Sigmoid colon (tissue), 7 donors: Measurements from ENCODE around the gene RPS27L. TPM values are rescaled to one million over a fixed set of nuclear protein-coding genes. Genes with fewer than 3 reads are reported as not detected.
"Not testable (repeated sequence)": the region's sequence is repeated elsewhere in the genome, so short reads cannot be mapped to it uniquely, and the experiment has no call there.

Experiments used
- DNase-seq: peaks from one replicate; pipeline ENCODE4 v3.0.0-alpha.2; 2019
- H3K27ac ChIP-seq, 4 donors: fragments of 200-600 bp; sonication (generic); one replicate each; pipeline ENCODE4 v1.5.1; 2016 to 2019; ENCODE audit warnings: mild to moderate bottlenecking in 1 of 4
- H3K27me3 ChIP-seq, 3 donors: fragments of 200-600 bp; sonication (generic); one replicate each; pipeline ENCODE4 v1.5.1; 2019; ENCODE audit warnings: mild to moderate bottlenecking in 1 of 3
- H3K36me3 ChIP-seq, 4 donors: fragments of 200-600 bp; sonication (generic); one replicate each; pipeline ENCODE4 v1.5.1; 2016 to 2019
- H3K4me1 ChIP-seq, 4 donors: fragments of 200-600 bp; sonication (generic); one replicate each; pipeline ENCODE4 v1.5.1; 2017 to 2019
- H3K4me3 ChIP-seq, 4 donors: fragments of 200-600 bp; sonication (generic); one replicate each; pipeline ENCODE4 v1.5.1; 2017 to 2019; ENCODE audit warnings: mild to moderate bottlenecking in 2 of 4, moderate library complexity in 1 of 4
- H3K9me3 ChIP-seq, 4 donors: fragments of 200-600 bp in 3 of 4; sonication (generic) in 3 of 4; one replicate each; pipeline versions ENCODE4 v1.5.1 to v1.6.1; 2013 to 2019
- EP300 ChIP-seq, 4 donors: sonication (generic); formaldehyde crosslinking; IDR thresholded peaks; one replicate each; pipeline ENCODE4 v1.6.1; 2017; ENCODE audit warnings: antibody characterized with exemption in 4 of 4
- POLR2A ChIP-seq, 2 donors: fragments of 450-650 bp; IDR thresholded peaks; one replicate each; pipeline ENCODE4 v1.6.1; 2016; ENCODE audit warnings: antibody characterized with exemption in 2 of 2, mild to moderate bottlenecking in 2 of 2, moderate library complexity in 2 of 2
- POLR2AphosphoS5 ChIP-seq, 4 donors: sonication (generic); formaldehyde crosslinking; IDR thresholded peaks; one replicate each; pipeline ENCODE4 v1.6.1; 2017; ENCODE audit warnings: antibody characterized with exemption in 4 of 4
- WGBS, 2 donors: extraction: QIAGEN DNeasy Blood & Tissue Kit; methylation state at CpG; one replicate each; pipeline ENCODE4 v1.1.7; 2013; 5-methylcytosine and 5-hydroxymethylcytosine counted together
- intact Hi-C: fragments of 100-400 bp; cut with DNase I; formaldehyde crosslinking; loops from one replicate; pipeline ENCODE4 v1.15.1; 2023
- polyA plus RNA-seq, 3 donors: library from polyadenylated mRNA; stranded (reverse); fragments of 200-250 nt; gene quantifications; one replicate each; pipeline ENCODE4 v1.2.3, GENCODE V29; 2013
- total RNA-seq, 4 donors: library from RNA; depleted of rRNA; stranded (reverse); fragments of >200 nt; gene quantifications; one replicate each; pipeline ENCODE4 v1.1.0, GENCODE V29; 2016
- TF ChIP-seq, protein P1 (sequence below), 4 experiments: fragments of 450-650 bp in 3 of 4; fragments of 200-600 bp in 1 of 4; IDR thresholded peaks; one replicate each; pipeline ENCODE4 v1.5.1; 2016 to 2019; ENCODE audit warnings: antibody characterized with exemption in 4 of 4, mild to moderate bottlenecking in 3 of 4, moderate library complexity in 2 of 4
- donor health status: healthy with polysubstance abuse.
- donor health status: Bipolar disorder and iron deficiency.
- donor health status: healthy.

The RPS27L gene
- total and polyA plus RNA-seq, 7 donors = 63.3 to 417 (median 194) TPM

GRCh38 chr15:63107895-63108546, 49.3 kb downstream of the RPS27L start:
- WGBS, 2 donors = 14 to 50% methylated on average over 9 of the region's 9 CpGs
- intact Hi-C loops = no loop called here
- Histone ChIP-seq H3K4me3 (no peak overlapping the region), H3K9me3 (no peaks in the 10 kb centered on the region), H3K36me3 (no peaks in the 10 kb centered on the region), H3K27me3 (no peaks in the 10 kb centered on the region), H3K4me1 (peaks cover 0 to 19% (median 15%) of the 10 kb centered on the region in 4 donors), H3K27ac (peak overlapping the region in 3 of 4 donors; percentile 20 to 59 (median 34))
- DNase-seq = no peak
- no peak for TF ChIP-seq EP300 (IDR thresholded peaks at IDR 0.05)
- TF ChIP-seq POLR2AphosphoS5 (IDR thresholded peaks at IDR 0.05) = peak in 1 of 4 donors; percentile 30
- no peak for TF ChIP-seq POLR2A (IDR thresholded peaks at IDR 0.05)
- TF ChIP-seq, protein P1, sequence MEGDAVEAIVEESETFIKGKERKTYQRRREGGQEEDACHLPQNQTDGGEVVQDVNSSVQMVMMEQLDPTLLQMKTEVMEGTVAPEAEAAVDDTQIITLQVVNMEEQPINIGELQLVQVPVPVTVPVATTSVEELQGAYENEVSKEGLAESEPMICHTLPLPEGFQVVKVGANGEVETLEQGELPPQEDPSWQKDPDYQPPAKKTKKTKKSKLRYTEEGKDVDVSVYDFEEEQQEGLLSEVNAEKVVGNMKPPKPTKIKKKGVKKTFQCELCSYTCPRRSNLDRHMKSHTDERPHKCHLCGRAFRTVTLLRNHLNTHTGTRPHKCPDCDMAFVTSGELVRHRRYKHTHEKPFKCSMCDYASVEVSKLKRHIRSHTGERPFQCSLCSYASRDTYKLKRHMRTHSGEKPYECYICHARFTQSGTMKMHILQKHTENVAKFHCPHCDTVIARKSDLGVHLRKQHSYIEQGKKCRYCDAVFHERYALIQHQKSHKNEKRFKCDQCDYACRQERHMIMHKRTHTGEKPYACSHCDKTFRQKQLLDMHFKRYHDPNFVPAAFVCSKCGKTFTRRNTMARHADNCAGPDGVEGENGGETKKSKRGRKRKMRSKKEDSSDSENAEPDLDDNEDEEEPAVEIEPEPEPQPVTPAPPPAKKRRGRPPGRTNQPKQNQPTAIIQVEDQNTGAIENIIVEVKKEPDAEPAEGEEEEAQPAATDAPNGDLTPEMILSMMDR (IDR thresholded peaks at IDR 0.05) = no peak

- H3K9me3 ChIP-seq, H3K36me3 ChIP-seq, intact Hi-C loops, H3K27me3 ChIP-seq, H3K4me3 ChIP-seq, H3K27ac ChIP-seq, DNase-seq: not testable (repeated sequence)
- peaks cover 0 to 19% (median 15%) of the 10 kb centered on the region in 4 donors for H3K4me1 ChIP-seq
- WGBS, 2 donors = 77 to 79% methylated on average over 8 of the region's 8 CpGs
Measured at GRCh38 chr15:63105354-63105753, 51.9 kb downstream of the RPS27L start.

DNA sequence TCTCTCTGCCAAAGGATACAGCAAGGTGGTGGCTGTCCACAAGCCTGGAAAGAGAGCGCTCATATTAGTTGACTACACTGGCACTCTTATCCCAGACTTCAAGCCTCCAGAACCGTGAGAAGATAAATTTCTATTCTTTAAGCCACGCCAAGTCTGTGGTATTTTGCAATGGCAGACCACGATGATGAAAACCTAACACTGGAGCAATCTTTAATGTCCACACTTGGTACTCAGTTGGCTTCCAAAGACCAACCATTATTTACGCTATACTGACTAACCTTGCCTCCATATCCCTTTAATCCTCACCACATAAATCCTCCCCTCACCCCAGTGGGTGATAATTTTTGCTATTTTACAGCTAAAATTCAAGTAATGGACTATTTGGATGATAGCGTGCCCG, 52.5 kb downstream of the RPS27L start:
- no peaks in the 10 kb centered on the region for H3K36me3 ChIP-seq
- peaks cover 0 to 19% (median 15%) of the 10 kb centered on the region in 4 donors for H3K4me1 ChIP-seq
- 65 to 73% methylated on average over 7 of the region's 7 CpGs for WGBS, 2 donors
- no peak overlapping the region for H3K4me3 ChIP-seq
- intact Hi-C loops = no loop called here
- no peak overlapping the region for H3K27ac ChIP-seq
- H3K27me3 ChIP-seq = no peaks in the 10 kb centered on the region
- no peak for TF ChIP-seq POLR2A (IDR thresholded peaks at IDR 0.05)
- TF ChIP-seq EP300 (IDR thresholded peaks at IDR 0.05) = no peak
- TF ChIP-seq, protein P1 (IDR thresholded peaks at IDR 0.05) = no peak
- no peak for TF ChIP-seq POLR2AphosphoS5 (IDR thresholded peaks at IDR 0.05)
- H3K9me3 ChIP-seq = no peaks in the 10 kb centered on the region
- DNase-seq = no peak

- WGBS, 2 donors = 71 to 87% methylated on average over 3 of the region's 3 CpGs
- DNase-seq = no peak
- Histone ChIP-seq H3K36me3 (no peaks in the 10 kb centered on the region), H3K27me3 (no peaks in the 10 kb centered on the region), H3K4me3 (no peak overlapping the region), H3K9me3 (no peaks in the 10 kb centered on the region), H3K4me1 (peaks cover 0 to 14% (median 12%) of the 10 kb centered on the region in 4 donors), H3K27ac (no peak overlapping the region)
- intact Hi-C loops = no loop called here
- TF ChIP-seq POLR2AphosphoS5 (IDR thresholded peaks at IDR 0.05) (no peak), EP300 (IDR thresholded peaks at IDR 0.05) (no peak), POLR2A (IDR thresholded peaks at IDR 0.05) (no peak)
- TF ChIP-seq, protein P1 (IDR thresholded peaks at IDR 0.05) = no peak
Measured at GRCh38 chr15:63103416-63103815, 53.9 kb downstream of the RPS27L start.

DNA sequence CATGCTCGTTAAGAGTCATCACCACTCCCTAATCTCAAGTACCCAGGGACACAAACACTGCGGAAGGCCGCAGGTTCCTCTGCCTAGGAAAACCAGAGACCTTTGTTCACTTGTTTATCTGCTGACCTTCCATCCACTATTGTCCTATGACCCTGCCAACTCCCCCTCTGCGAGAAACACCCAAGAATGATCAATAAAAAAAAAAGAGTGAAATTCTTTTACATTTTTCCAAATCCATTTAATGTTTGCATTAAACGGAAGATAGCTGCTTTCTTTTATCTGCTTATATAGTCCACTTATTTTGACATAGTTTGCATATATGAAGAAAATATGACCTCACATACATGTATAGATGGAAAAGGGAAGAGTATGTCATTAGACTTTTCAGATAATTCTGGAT, 57.7 kb downstream of the RPS27L start:
- H3K9me3 ChIP-seq, H3K4me1 ChIP-seq, DNase-seq, H3K36me3 ChIP-seq, H3K27me3 ChIP-seq, H3K4me3 ChIP-seq, intact Hi-C loops, H3K27ac ChIP-seq: not testable (repeated sequence)
- 74 to 88% methylated on average over 5 of the region's 5 CpGs for WGBS, 2 donors

- DNase-seq = not testable (repeated sequence)
- 92 to 93% methylated on average over 31 of the region's 33 CpGs for WGBS, 2 donors
Measured at GRCh38 chr15:63098901-63099300, 58.4 kb downstream of the RPS27L start.

More at GRCh38 chr15:63098901-63099300, 58.4 kb downstream of the RPS27L start:
- H3K9me3 ChIP-seq, H3K36me3 ChIP-seq, intact Hi-C loops, H3K27me3 ChIP-seq, H3K4me3 ChIP-seq, H3K27ac ChIP-seq: not testable (repeated sequence)
- peaks cover 0 to 12% (median 12%) of the 10 kb centered on the region in 4 donors for H3K4me1 ChIP-seq

Other genes starting within 250 kb of the RPS27L start
- gene TPM1, start 114.7 kb downstream of the RPS27L start, total RNA-seq = 1,000 to 10,000 TPM; 2,634 to 4,179 (median 3,850) TPM
- gene TPM1, start 114.7 kb downstream of the RPS27L start, polyA plus RNA-seq = 100 to 1,000 TPM; 438 to 950 (median 563) TPM
- 10 to 100 TPM in 1 of 4 donors, 1 to 10 TPM in 3; 7.2 to 11.2 (median 8.4) TPM for gene LACTB, start 35.6 kb downstream of the RPS27L start, total RNA-seq
- 10 to 100 TPM; 14.9 to 32.4 (median 21.6) TPM for gene LACTB, start 35.6 kb downstream of the RPS27L start, polyA plus RNA-seq
- 10 to 100 TPM; 21.7 to 30.4 (median 29.8) TPM for gene RAB8B, start 32.1 kb upstream of the RPS27L start, total RNA-seq
- gene RAB8B, start 32.1 kb upstream of the RPS27L start, polyA plus RNA-seq = 10 to 100 TPM in 2 of 3 donors, 1 to 10 TPM in 1; 6.5 to 13.6 (median 10.8) TPM
- gene APH1B, start 120.1 kb upstream of the RPS27L start, total RNA-seq = 10 to 100 TPM in 2 of 4 donors, 1 to 10 TPM in 2; 7.9 to 11.0 (median 9.9) TPM
- gene APH1B, start 120.1 kb upstream of the RPS27L start, polyA plus RNA-seq = 1 to 10 TPM; 1.8 to 6.9 (median 5.9) TPM
- 1 to 10 TPM in 2 of 4 donors, under 1 TPM in 2; 0.14 to 2.2 (median 1.3) TPM for gene CA12, start 224.4 kb upstream of the RPS27L start, total RNA-seq
- 10 to 100 TPM; 21.0 to 76.2 (median 29.4) TPM for gene CA12, start 224.4 kb upstream of the RPS27L start, polyA plus RNA-seq